Measurements from ENCODE around the gene GOSR1.
"Not testable (repeated sequence)": the region's sequence is repeated elsewhere in the genome, so short reads cannot be mapped to it uniquely, and the experiment has no call there.

GOSR1 gene

GRCh38 chr17:30477083-30477773 lies at the start of gene GOSR1:
Gene GOSR1, plus strand, starts transcription at chr17:30477408. Its CDS starts 26 bp downstream, at chr17:30477434.
- peak; percentile 95 for DNase-seq

DNA sequence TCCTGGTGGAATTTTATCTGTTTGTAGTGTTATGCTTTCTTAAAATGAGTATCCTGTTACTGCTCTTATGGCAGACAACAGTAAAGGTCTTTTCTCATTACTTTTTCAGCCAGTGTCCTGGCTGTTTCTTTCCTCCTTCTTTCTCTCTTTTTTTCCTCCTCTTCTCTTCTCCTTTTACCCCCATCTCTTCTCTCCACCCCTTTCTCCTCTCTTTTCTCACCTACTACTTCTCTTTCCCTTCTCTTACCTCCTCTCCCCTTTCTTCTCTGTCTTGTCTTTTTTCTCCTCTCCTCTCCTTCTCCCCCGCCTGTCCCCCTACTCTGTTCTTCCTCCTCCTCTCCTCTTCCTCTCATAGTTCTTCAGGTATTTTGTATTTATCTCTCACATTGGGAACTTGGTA lies 49.6 kb upstream of the GOSR1 start:
- no peak for DNase-seq

- DNase-seq = no peak
These were observed 48.1 kb upstream of the GOSR1 start for GRCh38 chr17:30429155-30429554.

- no peak for DNase-seq
These were observed 43.7 kb upstream of the GOSR1 start for GRCh38 chr17:30433514-30433913.

- DNase-seq = no peak
These were observed 40.5 kb upstream of the GOSR1 start for GRCh38 chr17:30436729-30437128.

GRCh38 chr17:30443721-30444120 lies 33.5 kb upstream of the GOSR1 start:
- DNase-seq = no peak

DNA sequence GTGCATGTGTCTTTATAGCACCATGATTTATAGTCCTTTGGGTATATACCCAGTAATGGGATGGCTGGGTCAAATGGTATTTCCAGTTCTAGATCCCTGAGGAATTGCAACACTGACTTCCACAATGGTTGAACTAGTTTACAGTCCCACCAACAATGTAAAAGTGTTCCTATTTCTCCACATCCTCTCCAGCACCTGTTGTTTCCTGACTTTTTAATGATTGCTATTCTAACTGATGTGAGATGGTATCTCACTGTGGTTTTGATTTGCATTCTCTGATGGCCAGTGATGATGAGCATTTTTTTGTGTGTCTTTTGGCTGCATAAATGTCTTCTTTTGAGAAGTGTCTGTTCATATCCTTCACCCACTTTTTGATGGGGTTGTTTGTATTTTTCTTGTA lies 30.6 kb upstream of the GOSR1 start:
- not testable (repeated sequence) for DNase-seq

DNA sequence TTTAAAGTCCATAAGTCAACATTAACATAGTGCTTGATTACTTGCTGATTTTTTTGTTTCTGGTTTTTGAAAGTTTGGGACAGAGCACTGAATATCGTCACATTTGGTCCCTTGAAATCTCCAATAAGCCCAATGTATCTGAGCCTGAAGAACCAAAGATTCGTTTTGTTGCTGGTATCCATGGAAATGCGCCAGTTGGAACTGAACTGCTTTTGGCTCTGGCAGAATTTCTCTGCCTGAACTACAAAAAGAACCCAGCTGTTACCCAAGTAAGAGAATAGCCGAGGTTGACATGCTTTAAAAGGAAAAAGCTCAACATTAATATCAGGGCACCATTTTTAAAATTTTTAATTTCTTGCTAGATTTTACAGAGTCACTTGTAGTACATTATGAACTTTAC lies 27.7 kb upstream of the GOSR1 start:
- no peak for DNase-seq

GRCh38 chr17:30450125-30451027 lies 26.8 kb upstream of the GOSR1 start:
- no peak for DNase-seq

DNA sequence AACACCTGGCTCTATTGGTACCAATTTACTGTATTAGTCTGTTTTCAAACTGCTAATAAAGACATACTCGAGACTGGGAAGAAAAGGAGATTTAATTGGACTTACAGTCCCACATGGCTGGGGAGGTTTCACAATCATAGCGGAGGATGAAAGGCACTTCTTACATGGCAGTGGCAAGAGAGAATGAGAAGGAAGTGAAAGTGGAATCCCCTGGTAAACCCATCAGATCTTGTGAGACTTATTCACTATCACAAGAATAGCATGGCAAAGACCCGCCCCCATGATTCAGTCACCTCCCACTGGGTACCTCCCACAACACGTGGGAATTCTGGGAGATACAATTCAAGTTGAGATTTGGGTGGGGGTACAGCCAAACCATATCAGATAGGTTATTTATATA lies 22.6 kb upstream of the GOSR1 start:
- DNase-seq = no peak

GRCh38 chr17:30458371-30458770 lies 18.8 kb upstream of the GOSR1 start:
- no peak for DNase-seq

DNA sequence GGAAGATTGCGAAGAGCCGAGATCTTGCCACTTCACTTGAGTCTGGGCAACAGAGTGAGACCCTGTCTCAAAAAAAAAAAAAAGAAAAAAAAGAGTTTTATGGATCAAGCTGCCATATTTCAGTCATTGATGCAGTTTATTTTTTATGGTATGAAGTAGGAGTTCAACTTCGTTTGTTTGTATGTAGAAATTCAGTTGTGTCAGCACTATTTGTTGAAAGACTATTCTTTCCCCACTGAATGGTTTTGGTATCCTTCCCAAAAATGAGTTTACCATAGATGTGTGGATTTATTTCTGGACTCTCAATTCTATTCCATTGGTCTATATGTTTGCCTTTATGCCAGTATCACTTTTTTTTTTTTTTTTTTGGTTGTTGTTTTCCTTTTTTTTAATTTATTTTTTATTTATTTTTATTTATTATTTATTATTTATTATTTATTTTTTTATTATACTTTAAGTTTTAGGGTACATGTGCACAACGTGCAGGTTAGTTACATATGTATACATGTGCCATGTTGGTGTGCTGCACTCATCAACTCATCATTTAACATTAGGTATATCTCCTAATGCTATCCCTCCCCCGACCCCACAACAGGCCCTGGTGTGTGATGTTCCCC lies 18.3 kb upstream of the GOSR1 start:
- DNase-seq = not testable (repeated sequence)

DNA sequence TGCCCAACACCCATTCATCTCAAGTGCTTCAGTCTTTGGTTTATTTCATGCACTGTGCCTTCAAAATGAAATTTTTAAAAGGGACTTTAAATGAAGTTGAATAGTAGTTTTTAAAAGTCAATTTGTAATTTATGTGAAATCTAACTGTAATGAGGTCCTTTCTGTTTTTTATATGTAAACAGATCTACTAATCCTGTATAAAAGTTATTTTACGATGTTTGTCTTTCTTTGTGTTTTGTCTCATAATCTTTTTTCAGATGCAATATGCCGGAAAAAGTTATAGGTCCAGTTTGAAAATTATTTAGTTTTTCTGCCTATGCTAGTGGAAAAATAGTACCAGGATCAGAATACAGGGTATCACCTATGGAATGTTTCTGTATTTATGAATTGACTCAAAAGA lies 8.7 kb upstream of the GOSR1 start:
- DNase-seq = no peak

GRCh38 chr17:30472238-30472890 lies 4.8 kb upstream of the GOSR1 start:
- no peak for DNase-seq

DNA sequence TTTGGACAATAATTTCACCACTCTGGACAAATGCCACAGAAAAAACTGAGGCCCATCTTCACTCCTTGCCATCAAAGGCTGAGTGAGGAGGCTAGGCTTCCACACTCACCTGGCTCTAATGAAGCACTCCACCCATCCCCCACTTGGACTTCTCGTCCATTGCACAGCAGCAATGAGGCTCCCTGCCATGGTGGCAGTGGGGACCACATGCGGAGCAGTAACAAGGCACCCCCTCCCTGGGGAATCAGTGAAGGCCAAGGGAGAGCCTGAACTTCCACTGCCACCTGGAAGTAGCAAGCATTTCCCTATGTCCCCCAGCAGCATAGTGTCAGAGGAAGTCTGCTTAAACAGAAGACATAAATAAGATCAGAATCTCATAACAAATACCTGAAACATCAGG lies 2.0 kb upstream of the GOSR1 start:
- DNase-seq = no peak

- peak; percentile 10 for DNase-seq
These were observed 504 bp upstream of the GOSR1 start for GRCh38 chr17:30476726-30477082.

DNA sequence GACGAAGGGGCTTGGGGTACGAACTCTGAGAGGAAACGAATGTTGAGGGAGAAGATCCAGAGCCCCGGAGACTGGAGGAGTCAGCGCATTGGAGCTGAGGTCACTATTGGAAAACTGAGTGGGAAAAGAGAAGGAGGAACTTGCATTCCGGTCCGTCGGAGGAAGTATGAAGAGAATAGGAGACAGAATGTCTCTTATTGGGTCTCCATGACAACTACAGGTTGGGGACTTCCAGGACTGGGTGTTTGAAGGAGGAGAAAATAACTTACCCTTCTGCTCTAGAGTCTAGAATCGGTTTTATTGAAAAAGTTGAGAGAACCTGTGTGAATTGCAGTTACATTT lies 537 bp downstream of the GOSR1 start:
- peak; percentile 22 for DNase-seq

DNA sequence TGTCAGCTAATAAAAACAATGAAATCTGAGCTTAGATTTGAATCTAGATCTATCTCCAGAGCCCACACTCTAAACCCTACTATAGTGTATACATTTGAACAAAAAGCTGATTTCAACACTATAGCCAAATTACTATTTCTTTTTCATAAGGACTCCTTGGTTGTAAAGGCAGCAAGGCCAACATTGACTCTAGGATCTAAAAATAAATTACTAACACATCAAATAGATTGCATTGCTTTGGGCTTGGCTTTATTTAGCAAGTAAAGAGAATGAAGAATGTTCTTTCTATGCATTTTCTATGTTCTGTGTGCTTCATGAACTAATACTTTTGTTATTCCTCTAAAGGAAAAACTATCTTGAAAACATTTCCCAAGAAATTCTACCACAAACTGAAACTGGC lies 5.3 kb downstream of the GOSR1 start:
- DNase-seq = no peak

GRCh38 chr17:30483159-30483558 lies 6.0 kb downstream of the GOSR1 start:
- no peak for DNase-seq

- DNase-seq = no peak
These were observed 16.6 kb downstream of the GOSR1 start for GRCh38 chr17:30493780-30494179.

GRCh38 chr17:30495586-30495985 lies 18.4 kb downstream of the GOSR1 start:
- DNase-seq = no peak

DNA sequence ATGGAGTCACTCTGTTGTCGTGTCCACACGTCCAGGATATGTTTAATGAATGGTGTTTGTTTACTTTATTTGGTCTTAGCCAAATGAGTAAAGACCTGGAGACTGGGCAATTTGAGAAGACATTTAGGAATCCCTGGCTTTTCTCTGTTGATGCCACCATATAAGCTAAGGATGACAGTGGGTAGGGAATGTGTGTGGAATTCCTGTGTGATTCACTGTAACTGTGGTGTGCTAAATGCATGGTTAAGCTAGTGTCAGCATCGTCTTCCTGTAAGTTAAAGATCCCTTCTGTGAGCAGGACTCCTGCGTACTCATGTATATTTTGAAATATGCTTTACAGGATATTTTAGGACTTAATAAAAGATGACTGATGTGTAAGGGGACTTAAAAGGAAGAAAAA lies 26.4 kb downstream of the GOSR1 start:
- DNase-seq = no peak

GRCh38 chr17:30505868-30506417 lies 28.7 kb downstream of the GOSR1 start:
- no peak for DNase-seq

Data from activated CD4-positive, alpha-beta T cell treated with anti-CD3 and anti-CD28 coated beads, Interleukin-2, amount 50 U/mL, for 16 hours (primary cell).